HG02938 (cell line): ENCODE measurements around the gene GPR162.
A peak's percentile ranks its signal among the peaks of the same experiment; 100 is the strongest.

ENCODE experiments used
- ATAC-seq: cut with Tn5 transposase; IDR thresholded peaks from one replicate; pipeline ENCODE4 v1.9.1; 2021; ENCODE audit warnings: mild to moderate bottlenecking, moderate library complexity; ENCODE audit not compliant: unreplicated experiment

GPR162 gene

DNA sequence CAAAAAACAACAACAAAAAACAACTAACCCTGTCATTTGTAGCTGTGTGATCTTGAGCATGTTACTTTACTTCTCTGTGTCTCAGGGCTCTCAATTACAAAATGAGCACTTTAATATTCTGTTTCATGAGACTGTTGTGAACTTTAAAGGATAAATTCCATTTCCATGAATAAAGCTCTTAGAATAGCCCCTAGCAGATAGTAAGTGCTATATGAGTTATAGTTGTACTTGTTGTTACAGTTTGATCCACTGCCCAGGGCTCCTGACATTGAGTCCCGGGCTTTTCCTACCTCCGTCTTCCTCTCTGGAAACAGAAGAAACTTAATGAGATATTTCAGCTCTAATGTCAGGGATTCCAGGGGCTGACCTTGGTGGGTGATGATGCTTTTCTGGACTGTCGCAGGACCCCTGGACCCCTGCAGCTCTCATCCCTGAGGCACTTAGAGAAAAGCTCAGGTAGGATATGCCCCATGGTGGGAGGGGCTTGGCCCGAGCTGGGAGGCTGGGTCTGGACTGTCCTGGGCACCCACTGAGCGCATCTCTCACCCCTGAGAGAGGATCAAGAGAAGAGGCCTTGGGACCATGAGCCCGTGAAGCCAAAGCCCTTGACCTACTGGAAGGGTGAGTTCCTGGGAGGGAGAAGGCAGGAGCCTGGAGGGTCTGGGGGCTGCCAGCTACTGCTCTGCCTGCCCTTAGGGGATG is 11.7 kb downstream of the GPR162 start:
- ATAC-seq: no peak

DNA sequence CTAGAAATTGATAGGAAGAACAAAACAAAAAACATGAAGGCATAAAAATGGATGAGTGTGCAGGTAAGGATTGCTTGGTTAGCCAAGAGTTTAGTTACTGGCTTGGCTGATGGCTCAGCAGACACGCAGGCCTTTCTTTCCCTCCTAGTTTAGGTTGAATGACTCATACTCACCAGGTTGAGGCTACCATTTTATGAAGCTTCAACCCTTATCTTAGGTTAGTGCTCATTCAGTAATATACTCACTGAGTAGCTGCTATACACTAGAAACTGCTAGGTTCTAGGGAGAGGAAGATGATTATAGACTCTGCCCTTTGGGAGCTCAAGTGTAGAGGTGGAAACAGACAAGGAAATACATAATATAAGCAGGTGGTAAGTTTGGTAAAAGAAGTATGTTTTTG is 12.6 kb downstream of the GPR162 start:
- no peak for ATAC-seq

DNA sequence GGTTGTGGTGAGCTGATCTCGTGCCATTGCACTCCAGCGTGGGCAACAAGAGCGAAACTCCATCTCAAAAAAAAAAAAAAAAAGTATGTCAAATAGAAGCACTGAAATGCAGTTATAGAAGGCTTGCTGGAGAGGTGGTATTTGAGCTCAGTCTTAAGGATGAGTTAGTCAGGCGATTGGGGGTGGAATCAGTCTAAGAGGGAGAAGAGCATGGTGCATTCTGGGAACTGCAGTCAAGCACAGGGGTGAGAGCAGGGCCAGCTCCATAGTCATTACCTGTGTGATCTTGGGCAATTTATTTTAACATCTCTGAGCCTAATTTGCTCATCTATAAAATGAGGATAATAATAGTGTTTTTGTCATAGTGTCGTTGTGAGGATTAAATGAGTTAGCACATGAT is 13.3 kb downstream of the GPR162 start:
- no peak for ATAC-seq

GRCh38 chr12:6836851-6837250 is 15.2 kb downstream of the GPR162 start:
- ATAC-seq: no peak

- no peak for ATAC-seq
These were observed 15.9 kb downstream of the GPR162 start for GRCh38 chr12:6837370-6838060.

DNA sequence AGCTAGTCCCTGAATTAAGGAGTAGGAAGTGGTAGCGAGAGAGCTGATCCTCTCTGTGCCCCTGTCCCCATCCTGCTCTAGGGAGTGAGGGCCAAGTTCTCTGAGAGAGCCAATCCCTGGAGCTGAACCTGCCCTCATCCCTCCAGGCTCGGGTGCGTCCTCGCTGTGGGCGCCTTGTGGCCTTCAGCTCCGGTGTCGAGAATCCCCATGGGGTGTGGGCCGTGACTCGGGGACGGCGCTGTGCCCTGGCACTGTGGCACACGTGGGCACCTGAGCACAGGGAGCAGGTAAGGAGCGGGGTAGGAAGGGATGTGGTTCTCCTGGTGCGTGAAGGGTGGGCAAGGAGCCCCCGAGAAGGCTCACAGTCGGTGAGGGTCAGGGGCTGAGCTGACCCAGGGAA is 17.2 kb downstream of the GPR162 start:
- ATAC-seq: no peak

DNA sequence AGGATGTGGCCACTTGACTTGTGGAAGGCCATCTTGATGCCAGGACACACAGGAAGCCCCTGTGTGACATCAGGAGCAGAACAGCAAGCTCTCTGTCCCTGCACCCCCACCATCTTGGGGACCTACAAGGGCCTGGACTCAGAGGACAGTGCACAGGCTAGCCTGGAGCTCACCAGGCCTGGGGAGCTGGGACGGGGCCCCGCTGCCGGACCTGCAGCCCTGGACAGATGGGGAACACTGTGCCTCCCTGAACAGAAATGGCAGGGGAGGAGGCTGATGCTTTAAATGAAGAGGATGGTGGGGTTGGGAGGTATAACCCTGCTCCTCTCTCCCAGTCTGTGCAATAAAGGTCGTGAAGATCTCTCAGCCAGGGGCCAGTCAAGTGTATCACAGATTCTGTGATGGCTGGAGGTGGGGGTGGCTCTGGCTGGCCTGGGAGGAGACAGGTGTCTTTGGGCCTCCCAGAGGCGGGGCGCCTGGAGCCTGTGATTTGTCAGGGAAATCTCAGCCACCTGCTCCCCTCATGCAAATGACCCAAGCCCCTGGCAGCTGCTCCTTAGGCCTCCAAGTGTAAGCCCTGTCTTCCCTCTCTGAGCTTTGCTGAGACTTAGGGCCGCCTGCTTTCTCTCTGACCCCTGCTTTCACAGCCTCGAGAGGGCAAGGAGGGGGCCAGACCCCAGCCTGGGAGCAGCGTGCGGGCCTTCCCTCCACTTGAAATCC is 18.0 kb downstream of the GPR162 start:
- ATAC-seq: no peak

GRCh38 chr12:6840330-6840729 is 18.7 kb downstream of the GPR162 start:
- ATAC-seq: no peak

DNA sequence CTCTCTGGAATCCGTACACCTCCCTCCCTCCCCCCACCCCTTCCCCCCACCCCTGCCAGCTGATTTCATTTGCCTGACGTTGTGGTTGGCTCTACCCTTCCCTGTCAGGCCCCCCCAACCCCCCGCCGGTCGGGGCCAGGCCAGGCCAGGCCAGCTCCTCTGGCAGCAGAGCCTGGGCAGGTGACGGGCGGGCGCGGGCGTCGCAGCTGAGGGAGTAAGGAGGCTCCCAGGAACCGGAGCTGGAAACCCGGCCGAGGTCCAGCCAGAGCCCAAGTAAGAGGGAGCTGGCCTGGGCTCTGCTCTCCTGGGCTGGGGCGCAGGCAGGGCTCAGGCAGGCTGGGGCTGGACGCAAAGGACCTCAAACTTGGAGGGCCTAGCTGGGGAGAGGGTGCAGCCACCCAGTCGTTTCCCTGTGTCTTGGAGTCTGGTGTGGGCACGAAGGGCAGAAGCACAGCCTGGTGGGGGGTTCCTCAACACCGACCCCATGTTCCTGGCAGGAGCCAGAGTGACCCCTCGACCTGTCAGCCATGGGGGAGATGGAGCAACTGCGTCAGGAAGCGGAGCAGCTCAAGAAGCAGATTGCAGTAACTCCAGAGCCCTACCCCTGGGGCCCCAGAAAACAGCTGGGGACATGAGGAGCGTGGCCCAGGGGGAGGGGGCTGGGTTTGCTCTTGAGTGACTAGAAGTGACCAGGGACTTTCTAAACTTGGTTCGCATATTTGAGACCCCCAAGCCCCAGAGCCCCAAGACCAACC is 19.3 kb downstream of the GPR162 start, which contains the start of gene GNB3:
GNB3 (plus strand) TSS at position 165 of the 755 bp plus-strand sequence; CDS start at position 528, 363 bp downstream.
- ATAC-seq: no peak

DNA sequence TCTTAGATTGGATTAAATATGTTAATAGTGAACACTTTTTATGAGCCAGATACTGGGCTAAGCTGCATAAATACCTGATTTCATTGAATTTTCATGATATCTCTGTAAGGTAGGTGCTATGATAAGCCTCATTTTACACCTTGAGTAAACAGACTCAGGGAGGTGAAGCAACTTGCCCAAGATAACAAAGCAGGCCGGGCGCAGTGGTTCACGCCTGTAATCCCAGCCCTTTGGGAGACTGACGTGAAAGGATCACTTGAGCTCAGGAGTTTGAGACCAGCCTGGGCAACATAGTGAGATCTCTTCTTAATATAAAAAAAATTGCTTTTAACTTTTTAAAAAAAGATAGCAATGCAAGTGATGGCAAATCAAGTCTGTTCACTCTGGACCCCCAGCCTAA is 20.5 kb downstream of the GPR162 start:
- no peak for ATAC-seq

DNA sequence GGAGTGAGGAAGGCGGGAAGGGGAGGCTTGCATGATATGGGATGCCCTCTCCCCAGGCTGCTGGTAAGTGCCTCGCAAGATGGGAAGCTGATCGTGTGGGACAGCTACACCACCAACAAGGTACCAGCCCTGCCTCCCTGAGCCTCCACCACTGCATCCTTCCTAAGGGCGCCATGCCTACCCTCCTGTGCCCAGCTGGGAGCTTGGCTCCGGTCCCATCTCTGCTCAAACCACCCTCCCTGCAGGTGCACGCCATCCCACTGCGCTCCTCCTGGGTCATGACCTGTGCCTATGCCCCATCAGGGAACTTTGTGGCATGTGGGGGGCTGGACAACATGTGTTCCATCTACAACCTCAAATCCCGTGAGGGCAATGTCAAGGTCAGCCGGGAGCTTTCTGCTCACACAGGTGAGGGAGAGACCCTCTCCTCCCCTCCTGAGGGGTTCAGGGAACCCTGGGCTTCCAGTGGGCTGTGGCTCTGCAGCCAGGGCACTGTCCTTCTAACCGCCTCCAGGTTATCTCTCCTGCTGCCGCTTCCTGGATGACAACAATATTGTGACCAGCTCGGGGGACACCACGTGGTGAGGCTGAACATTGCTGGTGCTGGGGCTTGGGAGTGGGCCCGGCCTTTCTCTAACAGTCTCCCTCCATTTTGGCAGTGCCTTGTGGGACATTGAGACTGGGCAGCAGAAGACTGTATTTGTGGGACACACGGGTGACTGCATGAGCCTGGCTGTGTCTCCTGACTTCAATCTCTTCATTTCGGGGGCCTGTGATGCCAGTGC is 21.7 kb downstream of the GPR162 start:
- ATAC-seq: no peak

DNA sequence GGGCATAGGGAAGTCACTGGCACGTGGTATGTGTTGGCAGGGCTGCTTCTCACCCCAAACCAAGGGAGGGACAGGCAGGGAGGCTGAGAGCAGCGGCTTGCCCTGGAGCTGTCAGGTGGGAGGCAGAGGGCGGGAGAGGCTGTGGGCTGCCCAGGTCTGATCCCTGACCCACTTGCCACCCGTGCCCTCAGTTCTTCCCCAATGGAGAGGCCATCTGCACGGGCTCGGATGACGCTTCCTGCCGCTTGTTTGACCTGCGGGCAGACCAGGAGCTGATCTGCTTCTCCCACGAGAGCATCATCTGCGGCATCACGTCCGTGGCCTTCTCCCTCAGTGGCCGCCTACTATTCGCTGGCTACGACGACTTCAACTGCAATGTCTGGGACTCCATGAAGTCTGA is 23.8 kb downstream of the GPR162 start:
- ATAC-seq: no peak

DNA sequence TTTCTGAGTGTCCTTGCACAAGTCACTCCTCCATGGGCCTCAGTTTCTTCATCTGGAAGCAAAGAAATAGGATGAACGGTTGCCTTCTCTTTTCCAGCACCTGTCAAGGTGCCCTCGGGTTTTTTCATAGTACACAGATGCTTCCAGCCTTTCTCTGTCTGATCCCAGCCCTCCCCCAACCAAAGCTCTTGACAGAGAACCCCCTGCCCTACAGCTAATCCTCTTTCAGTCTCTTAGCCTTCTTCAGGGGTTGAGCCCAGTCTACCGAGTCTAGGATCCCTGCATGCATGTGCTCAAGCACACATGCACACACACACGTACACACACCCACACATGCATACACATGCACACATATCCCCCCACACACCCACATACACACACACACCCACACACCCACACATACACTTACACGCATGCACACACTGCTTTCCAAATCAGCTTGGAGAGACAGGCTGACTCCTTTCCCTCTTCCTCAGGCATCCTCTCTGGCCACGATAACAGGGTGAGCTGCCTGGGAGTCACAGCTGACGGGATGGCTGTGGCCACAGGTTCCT is 24.8 kb downstream of the GPR162 start:
- no peak for ATAC-seq

DNA sequence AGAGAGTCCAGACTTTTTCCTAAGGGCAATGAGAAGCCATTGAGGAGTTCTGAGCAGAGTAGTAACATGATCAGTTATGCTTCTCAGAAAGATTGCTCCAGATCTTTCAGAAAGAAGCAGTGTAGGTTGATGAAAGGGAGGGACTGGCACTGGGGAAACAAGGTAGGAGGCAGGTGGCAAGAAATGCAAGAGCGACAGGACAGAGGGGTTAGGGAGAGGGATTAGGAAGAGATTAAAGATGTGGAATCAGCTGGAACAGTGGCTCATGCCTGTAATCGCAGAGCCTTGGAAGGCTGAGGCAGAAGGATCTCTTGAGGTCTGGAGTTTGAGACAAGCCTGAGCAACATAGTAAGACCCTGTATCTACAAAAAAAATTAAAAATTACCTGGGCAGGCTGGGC is 26.1 kb downstream of the GPR162 start:
- no peak for ATAC-seq

DNA sequence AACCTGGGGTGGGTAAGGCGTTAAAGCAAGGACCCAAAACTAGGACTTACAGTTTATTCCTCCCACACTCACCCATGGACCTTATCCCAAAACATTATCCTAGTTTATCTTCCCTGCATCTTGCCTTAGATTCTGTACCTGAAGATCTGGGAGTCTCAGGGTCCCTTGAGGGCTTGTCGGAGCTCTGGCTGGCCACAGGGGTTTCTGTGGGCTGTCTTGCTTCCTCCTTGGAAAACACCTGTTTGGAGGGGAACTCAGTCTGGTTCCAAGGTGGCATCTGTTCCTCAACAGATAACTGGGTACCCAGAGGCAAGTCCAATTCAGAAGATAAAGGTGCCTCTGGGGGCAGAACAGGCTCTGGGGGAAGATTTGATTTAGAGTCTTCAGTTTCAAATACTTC is 27.8 kb downstream of the GPR162 start:
- no peak for ATAC-seq

DNA sequence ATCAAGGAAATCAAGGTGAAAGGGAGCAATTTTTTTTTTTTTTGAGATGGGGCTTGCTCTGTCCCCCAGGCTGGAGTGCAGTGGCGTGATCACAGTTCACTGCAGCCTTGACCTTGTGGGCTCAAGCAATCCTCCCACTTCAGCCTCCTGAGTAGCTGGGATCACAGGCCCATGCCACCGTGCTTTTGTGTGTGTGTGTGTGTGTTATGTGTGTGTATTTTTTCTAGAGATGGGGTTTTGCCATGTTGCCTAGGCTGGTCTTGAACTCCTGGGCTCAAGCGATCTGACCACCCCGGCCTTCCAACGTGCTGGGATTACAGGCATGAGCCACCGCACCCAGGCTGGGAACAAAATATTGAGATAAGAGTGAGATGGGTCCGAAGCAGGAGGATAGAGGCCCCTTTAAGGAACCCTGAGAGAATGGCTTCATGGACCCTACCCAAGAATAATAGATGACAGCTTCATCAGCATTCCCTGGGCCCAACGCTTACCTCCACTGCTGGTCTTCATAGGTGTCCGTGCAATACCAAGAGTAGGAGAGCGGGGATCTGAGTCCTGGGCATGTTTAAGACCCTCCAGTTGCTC is 28.4 kb downstream of the GPR162 start:
- no peak for ATAC-seq

GRCh38 chr12:6850796-6851152 is 29.2 kb downstream of the GPR162 start:
- ATAC-seq: no peak

- ATAC-seq: peak; percentile 46
These were observed 29.7 kb downstream of the GPR162 start, which contains the start of gene CDCA3 for GRCh38 chr12:6851153-6851920. CDCA3 (minus strand) TSS chr12:6851286; CDS start chr12:6850952, 334 bp downstream.
